Measurements from ENCODE around the gene NAGLU. TPM values are rescaled to one million over a fixed set of nuclear protein-coding genes. Genes with fewer than 3 reads are reported as not detected.

NAGLU gene
- total and polyA plus RNA-seq, 2 of the 13 experiments (the other 11 are each of a cell fraction or from before 2014, with no cell fraction given), result 28.2 to 40.1 TPM

DNA sequence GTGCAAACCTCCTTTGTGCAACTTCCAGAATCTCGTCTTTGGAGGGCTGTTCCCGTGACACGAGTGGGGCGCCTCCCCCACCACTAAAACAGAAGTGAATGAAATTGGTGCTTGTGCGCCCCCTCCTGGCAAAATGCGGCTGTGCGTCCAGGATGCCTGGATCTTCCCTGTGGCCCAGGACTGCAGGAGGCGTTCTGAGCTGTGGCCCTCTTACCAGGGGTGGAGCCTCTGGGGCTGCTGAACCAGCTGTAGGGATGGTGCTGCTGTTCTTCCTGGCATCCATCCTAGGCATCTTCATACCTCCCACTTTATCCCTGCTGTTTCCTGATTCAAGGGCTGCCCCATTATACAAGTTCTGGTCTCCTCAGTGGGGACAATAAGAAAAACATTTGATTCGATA, 18.5 kb upstream of the NAGLU start (continued):
- TF ChIP-seq, protein P1, sequence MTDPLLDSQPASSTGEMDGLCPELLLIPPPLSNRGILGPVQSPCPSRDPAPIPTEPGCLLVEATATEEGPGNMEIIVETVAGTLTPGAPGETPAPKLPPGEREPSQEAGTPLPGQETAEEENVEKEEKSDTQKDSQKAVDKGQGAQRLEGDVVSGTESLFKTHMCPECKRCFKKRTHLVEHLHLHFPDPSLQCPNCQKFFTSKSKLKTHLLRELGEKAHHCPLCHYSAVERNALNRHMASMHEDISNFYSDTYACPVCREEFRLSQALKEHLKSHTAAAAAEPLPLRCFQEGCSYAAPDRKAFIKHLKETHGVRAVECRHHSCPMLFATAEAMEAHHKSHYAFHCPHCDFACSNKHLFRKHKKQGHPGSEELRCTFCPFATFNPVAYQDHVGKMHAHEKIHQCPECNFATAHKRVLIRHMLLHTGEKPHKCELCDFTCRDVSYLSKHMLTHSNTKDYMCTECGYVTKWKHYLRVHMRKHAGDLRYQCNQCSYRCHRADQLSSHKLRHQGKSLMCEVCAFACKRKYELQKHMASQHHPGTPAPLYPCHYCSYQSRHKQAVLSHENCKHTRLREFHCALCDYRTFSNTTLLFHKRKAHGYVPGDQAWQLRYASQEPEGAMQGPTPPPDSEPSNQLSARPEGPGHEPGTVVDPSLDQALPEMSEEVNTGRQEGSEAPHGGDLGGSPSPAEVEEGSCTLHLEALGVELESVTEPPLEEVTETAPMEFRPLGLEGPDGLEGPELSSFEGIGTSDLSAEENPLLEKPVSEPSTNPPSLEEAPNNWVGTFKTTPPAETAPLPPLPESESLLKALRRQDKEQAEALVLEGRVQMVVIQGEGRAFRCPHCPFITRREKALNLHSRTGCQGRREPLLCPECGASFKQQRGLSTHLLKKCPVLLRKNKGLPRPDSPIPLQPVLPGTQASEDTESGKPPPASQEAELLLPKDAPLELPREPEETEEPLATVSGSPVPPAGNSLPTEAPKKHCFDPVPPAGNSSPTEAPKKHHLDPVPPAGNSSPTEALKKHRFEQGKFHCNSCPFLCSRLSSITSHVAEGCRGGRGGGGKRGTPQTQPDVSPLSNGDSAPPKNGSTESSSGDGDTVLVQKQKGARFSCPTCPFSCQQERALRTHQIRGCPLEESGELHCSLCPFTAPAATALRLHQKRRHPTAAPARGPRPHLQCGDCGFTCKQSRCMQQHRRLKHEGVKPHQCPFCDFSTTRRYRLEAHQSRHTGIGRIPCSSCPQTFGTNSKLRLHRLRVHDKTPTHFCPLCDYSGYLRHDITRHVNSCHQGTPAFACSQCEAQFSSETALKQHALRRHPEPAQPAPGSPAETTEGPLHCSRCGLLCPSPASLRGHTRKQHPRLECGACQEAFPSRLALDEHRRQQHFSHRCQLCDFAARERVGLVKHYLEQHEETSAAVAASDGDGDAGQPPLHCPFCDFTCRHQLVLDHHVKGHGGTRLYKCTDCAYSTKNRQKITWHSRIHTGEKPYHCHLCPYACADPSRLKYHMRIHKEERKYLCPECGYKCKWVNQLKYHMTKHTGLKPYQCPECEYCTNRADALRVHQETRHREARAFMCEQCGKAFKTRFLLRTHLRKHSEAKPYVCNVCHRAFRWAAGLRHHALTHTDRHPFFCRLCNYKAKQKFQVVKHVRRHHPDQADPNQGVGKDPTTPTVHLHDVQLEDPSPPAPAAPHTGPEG (CRISPR knock-in tag; IDR thresholded peaks at IDR 0.05), result no peak
- TF ChIP-seq MAFF (IDR thresholded peaks at IDR 0.05; ENCODE audit: low read depth, low read length) (no peak), ZNF737 (CRISPR knock-in tag; IDR thresholded peaks at IDR 0.05; ENCODE audit: borderline replicate concordance) (no peak), TOPORS (CRISPR knock-in tag; IDR thresholded peaks at IDR 0.05) (no peak), ZNF331 (CRISPR knock-in tag; IDR thresholded peaks at IDR 0.05) (peak; percentile 72), TBP (CRISPR knock-in tag; IDR thresholded peaks at IDR 0.05) (no peak)
- TF ChIP-seq, protein P2, sequence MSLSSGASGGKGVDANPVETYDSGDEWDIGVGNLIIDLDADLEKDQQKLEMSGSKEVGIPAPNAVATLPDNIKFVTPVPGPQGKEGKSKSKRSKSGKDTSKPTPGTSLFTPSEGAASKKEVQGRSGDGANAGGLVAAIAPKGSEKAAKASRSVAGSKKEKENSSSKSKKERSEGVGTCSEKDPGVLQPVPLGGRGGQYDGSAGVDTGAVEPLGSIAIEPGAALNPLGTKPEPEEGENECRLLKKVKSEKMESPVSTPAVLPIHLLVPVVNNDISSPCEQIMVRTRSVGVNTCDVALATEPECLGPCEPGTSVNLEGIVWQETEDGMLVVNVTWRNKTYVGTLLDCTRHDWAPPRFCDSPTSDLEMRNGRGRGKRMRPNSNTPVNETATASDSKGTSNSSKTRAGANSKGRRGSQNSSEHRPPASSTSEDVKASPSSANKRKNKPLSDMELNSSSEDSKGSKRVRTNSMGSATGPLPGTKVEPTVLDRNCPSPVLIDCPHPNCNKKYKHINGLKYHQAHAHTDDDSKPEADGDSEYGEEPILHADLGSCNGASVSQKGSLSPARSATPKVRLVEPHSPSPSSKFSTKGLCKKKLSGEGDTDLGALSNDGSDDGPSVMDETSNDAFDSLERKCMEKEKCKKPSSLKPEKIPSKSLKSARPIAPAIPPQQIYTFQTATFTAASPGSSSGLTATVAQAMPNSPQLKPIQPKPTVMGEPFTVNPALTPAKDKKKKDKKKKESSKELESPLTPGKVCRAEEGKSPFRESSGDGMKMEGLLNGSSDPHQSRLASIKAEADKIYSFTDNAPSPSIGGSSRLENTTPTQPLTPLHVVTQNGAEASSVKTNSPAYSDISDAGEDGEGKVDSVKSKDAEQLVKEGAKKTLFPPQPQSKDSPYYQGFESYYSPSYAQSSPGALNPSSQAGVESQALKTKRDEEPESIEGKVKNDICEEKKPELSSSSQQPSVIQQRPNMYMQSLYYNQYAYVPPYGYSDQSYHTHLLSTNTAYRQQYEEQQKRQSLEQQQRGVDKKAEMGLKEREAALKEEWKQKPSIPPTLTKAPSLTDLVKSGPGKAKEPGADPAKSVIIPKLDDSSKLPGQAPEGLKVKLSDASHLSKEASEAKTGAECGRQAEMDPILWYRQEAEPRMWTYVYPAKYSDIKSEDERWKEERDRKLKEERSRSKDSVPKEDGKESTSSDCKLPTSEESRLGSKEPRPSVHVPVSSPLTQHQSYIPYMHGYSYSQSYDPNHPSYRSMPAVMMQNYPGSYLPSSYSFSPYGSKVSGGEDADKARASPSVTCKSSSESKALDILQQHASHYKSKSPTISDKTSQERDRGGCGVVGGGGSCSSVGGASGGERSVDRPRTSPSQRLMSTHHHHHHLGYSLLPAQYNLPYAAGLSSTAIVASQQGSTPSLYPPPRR (CRISPR knock-in tag; IDR thresholded peaks at IDR 0.05; ENCODE audit: borderline replicate concordance), result 0 out of 2 replicates have a peak, but pooled peaks have one; percentile 41
- TF ChIP-seq, protein P3, sequence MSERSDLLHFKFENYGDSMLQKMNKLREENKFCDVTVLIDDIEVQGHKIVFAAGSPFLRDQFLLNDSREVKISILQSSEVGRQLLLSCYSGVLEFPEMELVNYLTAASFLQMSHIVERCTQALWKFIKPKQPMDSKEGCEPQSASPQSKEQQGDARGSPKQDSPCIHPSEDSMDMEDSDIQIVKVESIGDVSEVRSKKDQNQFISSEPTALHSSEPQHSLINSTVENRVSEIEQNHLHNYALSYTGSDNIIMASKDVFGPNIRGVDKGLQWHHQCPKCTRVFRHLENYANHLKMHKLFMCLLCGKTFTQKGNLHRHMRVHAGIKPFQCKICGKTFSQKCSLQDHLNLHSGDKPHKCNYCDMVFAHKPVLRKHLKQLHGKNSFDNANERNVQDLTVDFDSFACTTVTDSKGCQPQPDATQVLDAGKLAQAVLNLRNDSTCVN (CRISPR knock-in tag; IDR thresholded peaks at IDR 0.05; ENCODE audit: borderline replicate concordance), result no peak
- TF ChIP-seq, protein P4, sequence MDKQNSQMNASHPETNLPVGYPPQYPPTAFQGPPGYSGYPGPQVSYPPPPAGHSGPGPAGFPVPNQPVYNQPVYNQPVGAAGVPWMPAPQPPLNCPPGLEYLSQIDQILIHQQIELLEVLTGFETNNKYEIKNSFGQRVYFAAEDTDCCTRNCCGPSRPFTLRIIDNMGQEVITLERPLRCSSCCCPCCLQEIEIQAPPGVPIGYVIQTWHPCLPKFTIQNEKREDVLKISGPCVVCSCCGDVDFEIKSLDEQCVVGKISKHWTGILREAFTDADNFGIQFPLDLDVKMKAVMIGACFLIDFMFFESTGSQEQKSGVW (CRISPR knock-in tag; IDR thresholded peaks at IDR 0.05; ENCODE audit: borderline replicate concordance), result no peak

All from HepG2 (cell line).